ENCODE results near the gene PSTPIP1.
"Not testable (repeated sequence)": the region's sequence is repeated elsewhere in the genome, so short reads cannot be mapped to it uniquely, and the experiment has no call there.

Gene PSTPIP1

GRCh38 chr15:76994971-76995945, at the start of gene PSTPIP1:
PSTPIP1 (plus strand) TSS chr15:76995126; CDS start chr15:76995574, 448 bp downstream.
- DNase-seq: peak; percentile 61 to 71

- no peak for DNase-seq
These were observed 49.3 kb upstream of the PSTPIP1 start for GRCh38 chr15:76945494-76946093.

GRCh38 chr15:76947454-76947853, 47.5 kb upstream of the PSTPIP1 start:
- no peak for DNase-seq

- DNase-seq: peak in 1 of 2 donors; percentile 35
These were observed 43.7 kb upstream of the PSTPIP1 start for GRCh38 chr15:76951220-76951619.

GRCh38 chr15:76953913-76954312, 41.0 kb upstream of the PSTPIP1 start:
- DNase-seq: no peak

- DNase-seq: peak in 1 of 2 donors; percentile 41
These were observed 40.2 kb upstream of the PSTPIP1 start for GRCh38 chr15:76954744-76955143.

GRCh38 chr15:76961268-76962011, 33.5 kb upstream of the PSTPIP1 start:
- DNase-seq: no peak

- no peak for DNase-seq
These were observed 32.5 kb upstream of the PSTPIP1 start for GRCh38 chr15:76962337-76963013.

GRCh38 chr15:76963596-76963995, 31.3 kb upstream of the PSTPIP1 start:
- no peak for DNase-seq

GRCh38 chr15:76964157-76964556, 30.8 kb upstream of the PSTPIP1 start:
- DNase-seq: no peak

- DNase-seq: not testable (repeated sequence)
These were observed 28.9 kb upstream of the PSTPIP1 start for GRCh38 chr15:76966051-76966450.

- DNase-seq: no peak
These were observed 27.9 kb upstream of the PSTPIP1 start for GRCh38 chr15:76967067-76967466.

- no peak for DNase-seq
These were observed 26.6 kb upstream of the PSTPIP1 start for GRCh38 chr15:76968306-76968705.

GRCh38 chr15:76972389-76973361, 22.3 kb upstream of the PSTPIP1 start:
- no peak for DNase-seq

GRCh38 chr15:76973362-76973743, 21.6 kb upstream of the PSTPIP1 start:
- DNase-seq: peak; percentile 68 to 71

GRCh38 chr15:76973906-76974305, 21.0 kb upstream of the PSTPIP1 start:
- DNase-seq: no peak

- DNase-seq: no peak
These were observed 20.4 kb upstream of the PSTPIP1 start for GRCh38 chr15:76974456-76975036.

- no peak for DNase-seq
These were observed 18.8 kb upstream of the PSTPIP1 start for GRCh38 chr15:76976141-76976540.

- no peak for DNase-seq
These were observed 18.2 kb upstream of the PSTPIP1 start for GRCh38 chr15:76976572-76977270.

All from hippocampal formation (tissue), 2 donors.